ENCODE results near the gene SERPINE1. TPM values are rescaled to one million over a fixed set of nuclear protein-coding genes. Genes with fewer than 3 reads are reported as not detected.

The SERPINE1 gene
- total RNA-seq, 1 donor from 2014 or later = 15.4 TPM

GRCh38 chr7:101094376-101094775 is 32.5 kb upstream of the SERPINE1 start:
- no peak for TF ChIP-seq CTCF (IDR thresholded peaks at IDR 0.05)
- H3K27me3 ChIP-seq (ENCODE audit: low read depth) = no peaks in the 10 kb centered on the region
- H3K27ac ChIP-seq = no peak overlapping the region
- ATAC-seq (no peak), DNase-seq (no peak)
- H3K4me3 ChIP-seq = no peak overlapping the region
- intact Hi-C loops (cut with DNase I) = no loop called here
- peaks cover 17% of the 10 kb centered on the region for H3K36me3 ChIP-seq
- no peaks in the 10 kb centered on the region for H3K9me3 ChIP-seq
- H3K4me1 ChIP-seq = peaks cover 27% of the 10 kb centered on the region

DNA sequence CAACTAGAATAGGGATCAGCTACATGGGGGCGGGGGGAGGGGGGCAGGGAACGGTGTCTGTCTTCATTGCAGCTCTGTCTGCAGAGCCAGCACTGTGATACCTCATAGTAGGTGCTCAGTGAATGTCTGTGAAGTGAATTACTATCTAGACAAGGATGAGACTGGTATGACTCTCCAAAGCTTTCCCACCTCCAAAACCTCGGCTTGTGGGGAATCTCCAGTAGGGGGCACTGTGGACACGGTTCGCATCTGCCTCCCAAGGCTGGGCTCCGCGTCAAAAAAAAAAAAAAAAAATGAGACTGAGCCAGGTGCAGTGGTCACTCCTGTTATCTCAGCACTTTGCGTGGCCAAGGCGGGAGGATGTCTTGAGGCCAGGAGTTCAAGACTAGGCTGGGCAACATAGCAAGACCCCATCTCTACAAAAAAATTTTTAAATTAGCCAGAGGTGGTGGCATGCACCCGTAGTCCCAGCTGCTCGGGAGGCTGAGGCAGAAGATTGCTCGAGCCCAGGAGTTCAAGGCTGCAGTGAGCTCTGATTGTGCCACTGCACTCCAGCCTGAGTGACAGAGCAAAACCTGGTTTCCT is 32.0 kb upstream of the SERPINE1 start:
- no peak overlapping the region for H3K27ac ChIP-seq
- TF ChIP-seq CTCF (IDR thresholded peaks at IDR 0.05) = peak; percentile 70
- H3K4me1 ChIP-seq = peaks cover 27% of the 10 kb centered on the region
- no peaks in the 10 kb centered on the region for H3K9me3 ChIP-seq
- ATAC-seq (peak; percentile 55 to 75), DNase-seq (peak; percentile 55)
- intact Hi-C loops (cut with DNase I) = loop anchor here (5.0 kb wide), 1 partner anchor 42 kb away; no protein-coding TSS in a partner anchor
- no peaks in the 10 kb centered on the region for H3K27me3 ChIP-seq (ENCODE audit: low read depth)
- H3K36me3 ChIP-seq = peaks cover 12% of the 10 kb centered on the region
- H3K4me3 ChIP-seq = no peak overlapping the region

GRCh38 chr7:101096331-101096956 is 30.5 kb upstream of the SERPINE1 start:
- H3K36me3 ChIP-seq = peaks cover under 1% of the 10 kb centered on the region
- no peak overlapping the region for H3K27ac ChIP-seq
- no peak overlapping the region for H3K4me3 ChIP-seq
- no peak for DNase-seq
- H3K27me3 ChIP-seq (ENCODE audit: low read depth) = no peaks in the 10 kb centered on the region
- no peaks in the 10 kb centered on the region for H3K9me3 ChIP-seq
- no peak for ATAC-seq
- TF ChIP-seq CTCF (IDR thresholded peaks at IDR 0.05) = no peak
- intact Hi-C loops (cut with DNase I) = loop anchor here (5.0 kb wide), 1 partner anchor 41 kb away; no protein-coding TSS in a partner anchor
- peaks cover 38% of the 10 kb centered on the region for H3K4me1 ChIP-seq

DNA sequence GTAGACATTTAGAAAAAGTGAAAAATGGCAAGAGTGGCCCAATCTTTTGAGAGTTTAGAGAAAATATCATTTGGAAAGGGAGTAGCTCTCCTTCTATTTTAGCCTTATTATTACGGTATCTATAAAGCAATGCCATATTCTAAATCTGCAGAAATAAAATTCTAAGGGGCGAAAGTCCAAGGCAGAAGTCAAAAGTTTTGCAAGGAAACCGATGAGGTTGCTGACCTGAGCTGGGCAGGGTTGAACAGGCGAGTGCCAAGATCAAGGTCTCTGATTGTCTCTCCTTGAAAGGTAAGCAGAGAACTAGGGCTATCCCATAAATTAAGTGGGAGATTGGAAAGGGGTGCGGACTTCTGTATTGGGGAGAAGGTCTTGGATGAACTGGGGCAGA is 30.0 kb upstream of the SERPINE1 start:
- Histone ChIP-seq H3K27ac (no peak overlapping the region), H3K9me3 (no peaks in the 10 kb centered on the region), H3K4me3 (no peak overlapping the region), H3K27me3 (ENCODE audit: low read depth) (no peaks in the 10 kb centered on the region), H3K4me1 (peaks cover 38% of the 10 kb centered on the region), H3K36me3 (no peaks in the 10 kb centered on the region)
- TF ChIP-seq CTCF (IDR thresholded peaks at IDR 0.05) = no peak
- no peak for DNase-seq
- no peak for ATAC-seq
- intact Hi-C loops (cut with DNase I) = loop anchor here (5.0 kb wide), 1 partner anchor 40 kb away; no protein-coding TSS in a partner anchor

DNA sequence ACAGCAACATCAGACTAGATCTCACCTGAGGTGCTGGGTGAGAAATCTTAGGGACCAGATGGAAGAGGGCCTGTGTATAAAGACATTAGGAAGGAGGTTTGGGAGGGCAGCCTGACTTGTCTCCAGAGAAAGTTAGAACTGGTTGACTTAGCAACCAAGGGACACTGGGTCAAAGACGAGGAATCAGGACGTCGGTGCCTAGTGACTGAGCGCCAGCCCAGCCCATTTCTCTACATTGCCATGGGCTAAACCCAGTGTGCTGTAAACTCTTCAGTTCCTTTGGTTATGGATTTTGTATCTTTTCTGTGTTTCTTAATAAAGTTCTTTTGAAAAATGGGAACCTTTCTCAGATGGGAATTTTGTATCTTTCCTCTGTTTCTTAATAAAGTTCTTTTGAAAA is 29.3 kb upstream of the SERPINE1 start:
- no peak for TF ChIP-seq CTCF (IDR thresholded peaks at IDR 0.05)

More for the DNA sequence above, 29.3 kb upstream of the SERPINE1 start:
- intact Hi-C loops (cut with DNase I) = loop anchor here (5.0 kb wide), 1 partner anchor 40 kb away; no protein-coding TSS in a partner anchor
- H3K27me3 ChIP-seq (ENCODE audit: low read depth) = no peaks in the 10 kb centered on the region
- no peaks in the 10 kb centered on the region for H3K9me3 ChIP-seq
- no peak overlapping the region for H3K27ac ChIP-seq
- H3K36me3 ChIP-seq = no peaks in the 10 kb centered on the region
- no peak for DNase-seq
- no peak overlapping the region for H3K4me3 ChIP-seq
- no peak for ATAC-seq
- H3K4me1 ChIP-seq = peaks cover 38% of the 10 kb centered on the region
